GM18508 (cell line): ENCODE results near the gene AZU1.

Experiments
- ATAC-seq: cut with Tn5 transposase; IDR thresholded peaks from one replicate; pipeline ENCODE4 v1.9.1; 2021; ENCODE audit warnings: moderate number of reproducible peaks; ENCODE audit not compliant: insufficient read depth, unreplicated experiment

The AZU1 gene

DNA sequence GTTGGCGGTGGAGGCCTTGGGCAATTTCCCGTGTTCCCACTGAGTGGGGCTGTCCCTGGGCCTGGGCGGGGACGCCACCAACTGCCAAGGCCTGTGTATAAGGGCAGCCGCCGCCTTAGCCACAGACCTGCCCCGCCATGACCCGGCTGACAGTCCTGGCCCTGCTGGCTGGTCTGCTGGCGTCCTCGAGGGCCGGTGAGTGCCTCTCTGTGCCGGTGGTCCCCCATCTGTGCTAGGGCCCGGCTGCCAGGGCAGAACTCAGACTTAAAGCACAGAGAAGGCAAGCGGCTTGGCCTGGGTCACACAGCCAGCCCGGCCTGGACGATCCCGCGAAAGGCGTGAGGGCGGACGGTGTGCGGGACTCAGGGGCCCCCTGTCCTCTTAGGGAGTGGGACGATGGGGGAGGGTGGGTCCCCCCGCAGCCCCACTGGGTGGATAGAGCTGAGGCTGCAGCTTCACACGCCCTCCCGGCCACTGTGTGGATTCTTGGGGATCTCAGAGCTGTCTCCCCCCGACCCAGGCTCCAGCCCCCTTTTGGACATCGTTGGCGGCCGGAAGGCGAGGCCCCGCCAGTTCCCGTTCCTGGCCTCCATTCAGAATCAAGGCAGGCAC is at the start of gene AZU1:
Gene AZU1 (plus strand): TSS at position 128 of the 612 bp plus-strand sequence. CDS start 10 bp downstream, at position 138.
- ATAC-seq: no peak

DNA sequence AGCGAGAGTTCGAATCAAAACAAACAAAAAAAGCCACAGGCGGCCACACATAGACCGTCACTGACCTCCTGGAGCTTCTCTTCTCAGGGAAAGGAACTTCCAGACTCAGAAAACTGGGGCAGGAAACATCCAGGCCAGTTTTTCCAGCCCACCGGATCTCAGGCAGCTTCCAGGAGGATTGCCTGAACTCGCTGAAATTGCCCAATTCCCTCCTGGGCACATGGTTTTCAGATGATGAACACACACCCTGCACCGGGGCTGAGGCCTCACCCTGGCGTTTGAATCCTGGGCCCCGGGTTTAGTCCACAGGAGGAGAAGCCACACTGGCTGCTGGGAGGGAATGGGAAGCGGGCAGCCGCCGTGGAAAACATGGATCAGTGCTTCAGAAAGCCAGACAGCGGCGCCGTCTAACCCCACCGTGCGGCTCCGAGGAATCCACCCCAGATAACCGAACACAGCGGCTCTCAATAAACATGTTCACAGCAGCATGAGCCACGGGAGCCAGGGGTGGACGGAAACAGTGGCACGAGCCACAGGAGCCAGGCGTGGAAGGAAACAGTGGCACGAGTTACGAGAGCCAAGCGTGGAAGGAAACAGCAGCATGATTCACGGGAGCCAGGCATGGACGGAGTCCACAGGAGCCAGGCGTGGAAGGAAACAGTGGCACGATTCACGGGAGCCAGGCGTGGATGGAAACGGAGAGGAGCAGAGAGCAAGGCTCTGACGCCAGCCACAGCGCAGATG is 48.6 kb upstream of the AZU1 start:
- no peak for ATAC-seq

GRCh38 chr19:780935-781334 is 46.7 kb upstream of the AZU1 start:
- no peak for ATAC-seq

GRCh38 chr19:781800-782184 is 45.8 kb upstream of the AZU1 start:
- ATAC-seq: no peak

DNA sequence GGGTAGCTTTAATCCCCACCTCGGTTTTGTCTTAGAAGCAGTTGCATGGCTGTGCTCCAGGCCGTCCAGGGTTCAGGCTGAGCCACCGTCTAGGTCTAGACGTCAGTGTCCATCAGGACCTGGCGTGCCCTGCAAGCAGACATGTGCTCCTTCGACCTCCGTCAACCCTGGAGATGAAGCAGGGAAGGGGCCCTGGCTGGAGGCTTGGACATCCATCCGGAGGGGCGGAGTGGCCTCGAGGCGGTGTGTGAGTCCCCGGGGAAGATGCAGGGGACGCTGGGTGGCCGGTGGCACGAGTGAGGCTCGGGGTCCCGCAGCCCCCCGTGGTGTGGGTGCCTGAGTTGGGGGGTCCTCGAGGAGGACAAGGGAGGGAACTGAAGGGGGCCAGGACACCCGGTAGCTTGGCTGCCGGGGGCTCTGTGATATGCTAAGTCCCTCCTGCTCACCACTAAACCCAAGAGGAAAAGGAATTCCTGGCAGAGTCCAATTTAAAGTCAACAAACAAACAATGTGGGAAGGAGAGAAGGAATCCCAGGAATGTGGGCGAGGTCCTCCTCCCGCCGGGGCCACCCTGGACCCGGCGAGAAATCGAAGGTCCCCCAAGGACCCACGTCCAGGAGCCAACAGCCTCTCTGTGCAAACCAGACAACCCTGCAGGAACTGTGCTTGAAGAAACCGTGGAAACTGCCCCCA is 45.3 kb upstream of the AZU1 start:
- no peak for ATAC-seq

GRCh38 chr19:782878-783668 is 44.6 kb upstream of the AZU1 start:
- no peak for ATAC-seq

GRCh38 chr19:784541-784940 is 43.1 kb upstream of the AZU1 start:
- ATAC-seq: no peak

GRCh38 chr19:787536-787935 is 40.1 kb upstream of the AZU1 start:
- no peak for ATAC-seq

- ATAC-seq: no peak
These were observed 39.0 kb upstream of the AZU1 start for GRCh38 chr19:788686-788982.

- no peak for ATAC-seq
These were observed 38.5 kb upstream of the AZU1 start for GRCh38 chr19:788983-789700.

GRCh38 chr19:789701-790060 is 38.0 kb upstream of the AZU1 start:
- ATAC-seq: no peak

DNA sequence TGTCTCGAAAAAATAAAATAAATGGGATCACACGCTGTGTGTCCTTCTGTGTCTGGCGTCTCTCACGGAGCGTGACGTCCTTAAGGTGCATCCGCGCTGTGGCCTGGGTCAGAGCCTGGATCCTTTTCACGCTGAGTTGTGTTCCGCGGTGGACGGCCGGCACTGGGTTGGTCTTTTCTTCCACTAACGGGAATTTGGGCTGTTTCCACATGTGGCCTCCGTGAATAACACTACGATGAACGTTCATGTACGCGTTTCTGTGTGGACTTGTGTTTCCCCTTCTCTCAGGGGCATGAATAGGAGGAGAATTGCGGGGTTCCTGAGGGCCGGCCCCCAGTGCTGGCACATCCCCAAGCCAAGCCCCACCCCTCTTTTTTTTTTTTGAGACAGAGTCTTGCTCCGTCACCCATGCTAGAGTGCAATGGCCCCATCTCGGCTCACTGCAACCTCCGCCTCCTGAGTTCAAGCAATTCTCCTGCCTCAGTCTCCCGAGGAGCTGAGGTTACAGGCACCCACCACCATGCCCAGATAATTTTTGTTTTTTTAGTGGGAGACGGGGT is 36.5 kb upstream of the AZU1 start:
- no peak for ATAC-seq

GRCh38 chr19:791567-792305 is 35.9 kb upstream of the AZU1 start:
- no peak for ATAC-seq

DNA sequence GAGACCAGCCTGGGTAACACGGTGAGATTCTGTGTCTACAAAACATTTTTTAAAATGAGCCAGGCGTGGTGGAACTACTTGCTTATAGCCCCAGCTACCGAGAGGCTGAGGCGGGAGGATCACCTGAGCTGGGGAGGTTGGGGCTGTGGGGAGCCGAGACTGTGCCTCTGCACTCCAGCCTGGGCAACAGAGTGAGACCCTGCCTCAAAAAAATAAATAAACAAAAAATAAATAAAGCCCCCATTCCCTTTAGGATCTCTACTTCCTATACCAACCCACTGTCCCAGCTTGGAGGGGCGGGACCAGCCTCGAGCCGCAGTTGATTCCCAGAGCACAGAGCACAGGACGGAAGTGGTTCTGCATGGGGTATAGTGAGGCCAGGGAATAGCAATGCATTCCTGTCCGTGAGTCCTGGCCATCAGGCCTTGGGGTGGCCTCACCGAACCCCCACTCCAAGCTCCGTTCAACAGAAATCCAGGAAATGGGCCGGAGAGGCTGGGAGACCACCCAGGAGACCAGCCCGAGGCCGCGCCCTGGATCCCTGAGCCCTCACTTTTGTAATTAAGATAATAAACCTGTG is 35.2 kb upstream of the AZU1 start:
- ATAC-seq: no peak

GRCh38 chr19:793806-794205 is 33.8 kb upstream of the AZU1 start:
- ATAC-seq: no peak

DNA sequence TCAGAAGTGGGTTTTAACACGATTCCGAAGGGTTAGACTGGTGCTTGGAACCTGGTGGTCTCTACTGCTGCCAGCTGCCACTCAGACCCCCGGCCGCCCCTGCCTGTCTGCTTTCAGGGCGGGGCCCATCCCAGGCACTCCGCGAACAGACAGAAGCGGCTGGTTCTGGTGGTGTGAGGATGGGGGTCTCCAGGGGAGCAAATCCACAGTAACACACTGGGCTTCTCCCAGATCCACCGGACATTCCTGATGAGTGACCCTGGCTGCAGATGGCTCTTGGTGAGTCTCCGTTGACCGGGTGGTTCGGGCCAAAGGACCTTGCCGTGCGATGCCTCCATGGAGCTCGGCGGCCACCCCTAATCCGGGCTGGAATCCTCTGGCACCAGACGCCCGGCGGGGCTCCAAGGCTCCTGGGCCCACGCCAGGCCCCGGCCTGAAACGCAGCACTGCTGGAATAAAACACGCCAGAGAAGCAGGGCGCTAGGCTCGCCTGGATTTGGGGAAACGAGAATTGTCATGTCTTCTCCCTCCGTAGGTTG is 32.5 kb upstream of the AZU1 start:
- ATAC-seq: no peak

GRCh38 chr19:795691-796581 is 31.7 kb upstream of the AZU1 start:
- ATAC-seq: no peak
